GM19099 (cell line): ENCODE measurements around the gene REV3L.

ENCODE experiments used
- POLR2A ChIP-seq: IDR thresholded peaks from 3 replicates; pipeline ENCODE4 v1.6.1; 2011; ENCODE audit warnings: low read depth; ENCODE audit not compliant: insufficient read length; ENCODE audit errors: extremely low read depth

REV3L gene

DNA sequence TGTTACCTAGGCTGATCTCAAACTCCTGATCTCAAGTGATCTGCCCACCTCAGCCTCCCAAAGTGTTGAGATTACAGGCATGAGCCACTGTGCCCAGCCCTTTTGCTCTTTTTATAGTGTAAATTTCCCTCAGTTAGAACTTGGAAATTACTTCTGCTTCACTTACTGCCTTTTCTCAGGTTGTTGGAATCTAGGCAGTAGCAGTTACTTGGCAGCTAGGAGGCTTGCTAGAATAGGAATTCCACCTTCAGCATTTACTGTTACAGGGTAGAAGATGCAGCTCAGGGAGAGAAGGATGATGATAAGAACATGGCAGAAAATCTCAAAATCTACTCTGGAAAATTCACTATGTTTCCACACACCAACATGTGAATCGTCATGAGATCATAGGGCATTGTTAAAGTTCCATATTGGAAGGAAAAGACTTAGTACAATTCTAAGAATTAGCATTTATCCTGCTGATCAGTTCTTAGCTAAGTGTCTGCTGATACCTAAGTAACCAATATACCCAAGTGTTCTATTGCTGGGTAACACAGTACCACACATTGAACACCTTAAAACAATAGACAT, 213.5 kb downstream of the REV3L start:
- TF ChIP-seq POLR2A: no peak

DNA sequence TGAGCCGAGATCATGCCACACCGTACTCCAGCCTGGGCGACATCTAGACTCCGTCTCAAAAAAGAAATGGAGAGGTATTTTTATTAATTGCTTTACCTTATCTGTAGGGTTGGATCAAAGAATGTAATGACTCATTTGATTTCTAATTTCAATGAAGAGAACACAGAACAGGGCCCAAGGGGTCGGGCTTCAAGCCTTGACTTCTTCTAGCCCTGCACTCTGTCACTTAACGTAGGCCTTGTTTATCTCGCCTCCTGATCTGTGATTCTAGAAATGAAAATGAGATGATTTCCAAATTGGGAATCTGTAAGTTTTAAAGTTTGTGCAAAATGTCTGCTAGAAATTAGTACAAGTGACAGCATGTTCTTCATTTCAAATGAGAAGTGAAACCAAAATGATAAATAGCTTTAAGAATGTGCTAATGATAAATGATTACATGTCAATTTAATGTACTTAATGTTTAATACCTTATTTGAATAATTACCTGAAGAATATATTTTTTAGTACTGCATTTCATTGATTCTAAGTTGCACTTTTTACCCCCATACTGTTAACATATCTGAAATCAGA, 215.2 kb downstream of the REV3L start:
- TF ChIP-seq POLR2A: no peak

DNA sequence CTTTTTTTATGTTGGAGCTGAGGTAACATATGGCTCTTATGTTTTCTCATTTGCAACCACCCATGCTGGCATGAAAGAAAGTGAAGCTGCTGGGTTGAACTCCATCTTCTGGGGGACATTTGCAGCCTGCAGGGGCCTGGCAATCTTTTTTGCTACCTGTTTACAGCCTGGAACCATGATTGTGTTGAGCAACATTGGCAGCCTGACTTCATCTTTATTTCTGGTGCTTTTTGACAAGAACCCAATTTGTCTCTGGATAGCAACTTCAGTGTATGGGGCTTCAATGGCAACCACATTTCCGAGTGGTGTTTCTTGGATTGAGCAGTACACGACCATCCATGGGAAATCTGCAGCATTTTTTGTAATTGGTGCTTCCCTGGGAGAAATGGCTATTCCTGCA, 216.7 kb downstream of the REV3L start:
- TF ChIP-seq POLR2A: no peak

GRCh38 chr6:111265842-111266241, 217.2 kb downstream of the REV3L start:
- no peak for TF ChIP-seq POLR2A

DNA sequence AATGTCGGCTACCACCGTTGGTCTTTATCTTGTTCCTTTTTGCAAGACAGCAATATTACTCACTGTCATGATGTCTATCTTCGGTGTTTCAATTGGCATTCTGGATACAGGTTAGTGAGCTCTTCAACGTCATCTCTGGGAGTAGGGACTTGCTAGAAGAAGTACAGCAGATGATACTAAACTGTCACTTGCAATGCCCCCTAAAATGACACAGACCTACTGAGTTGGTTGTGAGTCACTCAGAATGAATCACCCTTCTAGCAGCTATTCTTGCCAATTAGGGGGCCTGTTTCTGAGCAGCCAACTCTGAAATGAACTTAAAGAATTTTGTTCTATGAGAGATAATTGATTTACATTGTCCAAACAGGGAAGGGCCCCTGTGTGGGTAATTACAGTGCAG, 219.2 kb downstream of the REV3L start:
- TF ChIP-seq POLR2A: no peak

- TF ChIP-seq POLR2A: no peak
Observed at GRCh38 chr6:111260570-111261298, 222.3 kb downstream of the REV3L start.

- peak; percentile 93 for TF ChIP-seq POLR2A
Observed at GRCh38 chr6:111259089-111259831, 223.8 kb downstream of the REV3L start.

- TF ChIP-seq POLR2A: no peak
Observed at GRCh38 chr6:111258615-111259088, 224.4 kb downstream of the REV3L start.

DNA sequence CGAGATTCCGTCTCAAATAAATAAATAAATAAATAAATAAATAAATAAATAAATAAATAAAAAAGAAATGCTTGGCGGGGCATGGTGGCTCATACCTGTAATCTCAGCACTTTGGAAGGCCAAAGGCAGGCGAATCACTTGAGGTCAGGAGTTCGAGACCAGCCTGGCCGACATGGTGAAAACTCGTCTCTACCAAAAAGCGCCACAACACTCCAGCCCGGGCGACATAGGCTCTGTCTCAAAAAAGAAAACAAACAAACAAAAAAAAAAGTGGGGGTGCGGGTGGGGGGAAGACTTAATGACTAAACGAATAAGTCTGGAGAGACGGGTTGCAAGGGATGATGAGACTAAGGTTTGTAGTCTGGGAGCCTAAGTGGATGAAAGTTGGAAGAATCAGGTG, 225.0 kb downstream of the REV3L start:
- no peak for TF ChIP-seq POLR2A

- no peak for TF ChIP-seq POLR2A
Observed at GRCh38 chr6:111256646-111257045, 226.4 kb downstream of the REV3L start.

DNA sequence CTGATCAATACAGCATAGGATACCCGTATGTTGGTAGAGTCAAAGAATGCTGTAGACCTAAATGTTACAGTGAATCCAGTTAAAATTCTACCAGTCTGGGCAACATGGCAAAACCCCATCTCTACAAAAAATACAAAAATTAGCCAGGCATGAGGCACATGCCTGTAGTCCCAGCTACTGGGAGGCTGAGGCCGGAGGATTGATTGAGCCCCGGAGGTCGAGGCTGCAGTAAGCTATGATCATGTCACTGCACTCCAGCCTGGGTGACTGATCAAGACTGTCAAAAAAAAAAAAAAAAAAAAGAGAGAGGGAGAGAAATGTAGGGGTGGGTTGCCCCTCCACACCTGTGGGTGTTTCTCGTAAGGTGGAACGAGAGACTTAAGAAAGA, 228.2 kb downstream of the REV3L start:
- TF ChIP-seq POLR2A: no peak

GRCh38 chr6:111254004-111254778, 228.8 kb downstream of the REV3L start:
- TF ChIP-seq POLR2A: no peak

- TF ChIP-seq POLR2A: no peak
Observed at GRCh38 chr6:111252726-111253125, 230.3 kb downstream of the REV3L start.

- no peak for TF ChIP-seq POLR2A
Observed at GRCh38 chr6:111250791-111251354, 232.1 kb downstream of the REV3L start.
